Measurements from ENCODE around the gene PLEKHA8.

Gene PLEKHA8

GRCh38 chr7:30112103-30112713, 84.0 kb downstream of the PLEKHA8 start:
- Histone ChIP-seq H3K4me3 (ENCODE audit: low read depth in 1 of 2, low read length in 1 of 2) (no peak overlapping the region), H3K27me3 (no peaks in the 10 kb centered on the region), H3K9me3 (no peaks in the 10 kb centered on the region), H3K27ac (no peak overlapping the region), H3K4me1 (ENCODE audit: control insufficient read depth in 1 of 2, insufficient read depth in 1 of 2, low read depth in 1 of 2, low read length in 1 of 2) (no peaks in the 10 kb centered on the region), H3K36me3 (no peaks in the 10 kb centered on the region)
- TF ChIP-seq CTCF (IDR thresholded peaks at IDR 0.05): no peak

GRCh38 chr7:30113144-30113543, 84.9 kb downstream of the PLEKHA8 start:
- Histone ChIP-seq H3K4me3 (ENCODE audit: low read depth in 1 of 2, low read length in 1 of 2) (no peak overlapping the region), H3K4me1 (ENCODE audit: control insufficient read depth in 1 of 2, insufficient read depth in 1 of 2, low read depth in 1 of 2, low read length in 1 of 2) (no peaks in the 10 kb centered on the region), H3K36me3 (no peaks in the 10 kb centered on the region), H3K9me3 (no peaks in the 10 kb centered on the region), H3K27ac (no peak overlapping the region), H3K27me3 (no peaks in the 10 kb centered on the region)
- no peak for TF ChIP-seq CTCF (IDR thresholded peaks at IDR 0.05)

GRCh38 chr7:30114536-30115238, 86.5 kb downstream of the PLEKHA8 start:
- Histone ChIP-seq H3K4me3 (ENCODE audit: low read depth in 1 of 2, low read length in 1 of 2) (no peak overlapping the region), H3K27ac (no peak overlapping the region), H3K4me1 (ENCODE audit: control insufficient read depth in 1 of 2, insufficient read depth in 1 of 2, low read depth in 1 of 2, low read length in 1 of 2) (no peaks in the 10 kb centered on the region), H3K27me3 (no peaks in the 10 kb centered on the region), H3K36me3 (no peaks in the 10 kb centered on the region), H3K9me3 (no peaks in the 10 kb centered on the region)
- TF ChIP-seq CTCF (IDR thresholded peaks at IDR 0.05): no peak

- Histone ChIP-seq H3K27me3 (no peaks in the 10 kb centered on the region), H3K9me3 (no peaks in the 10 kb centered on the region), H3K4me3 (ENCODE audit: low read depth in 1 of 2, low read length in 1 of 2) (no peak overlapping the region), H3K27ac (no peak overlapping the region), H3K4me1 (ENCODE audit: control insufficient read depth in 1 of 2, insufficient read depth in 1 of 2, low read depth in 1 of 2, low read length in 1 of 2) (no peaks in the 10 kb centered on the region), H3K36me3 (no peaks in the 10 kb centered on the region)
- TF ChIP-seq CTCF (IDR thresholded peaks at IDR 0.05): no peak
Measured at GRCh38 chr7:30115709-30116297, 87.6 kb downstream of the PLEKHA8 start.

- Histone ChIP-seq H3K27me3 (no peaks in the 10 kb centered on the region), H3K9me3 (no peaks in the 10 kb centered on the region), H3K4me3 (ENCODE audit: low read depth in 1 of 2, low read length in 1 of 2) (no peak overlapping the region), H3K4me1 (ENCODE audit: control insufficient read depth in 1 of 2, insufficient read depth in 1 of 2, low read depth in 1 of 2, low read length in 1 of 2) (no peaks in the 10 kb centered on the region), H3K36me3 (no peaks in the 10 kb centered on the region), H3K27ac (no peak overlapping the region)
- TF ChIP-seq CTCF (IDR thresholded peaks at IDR 0.05): no peak
Measured at GRCh38 chr7:30116771-30117170, 88.6 kb downstream of the PLEKHA8 start.
